ENCODE measurements around the gene SPTA1.

Gene SPTA1

DNA sequence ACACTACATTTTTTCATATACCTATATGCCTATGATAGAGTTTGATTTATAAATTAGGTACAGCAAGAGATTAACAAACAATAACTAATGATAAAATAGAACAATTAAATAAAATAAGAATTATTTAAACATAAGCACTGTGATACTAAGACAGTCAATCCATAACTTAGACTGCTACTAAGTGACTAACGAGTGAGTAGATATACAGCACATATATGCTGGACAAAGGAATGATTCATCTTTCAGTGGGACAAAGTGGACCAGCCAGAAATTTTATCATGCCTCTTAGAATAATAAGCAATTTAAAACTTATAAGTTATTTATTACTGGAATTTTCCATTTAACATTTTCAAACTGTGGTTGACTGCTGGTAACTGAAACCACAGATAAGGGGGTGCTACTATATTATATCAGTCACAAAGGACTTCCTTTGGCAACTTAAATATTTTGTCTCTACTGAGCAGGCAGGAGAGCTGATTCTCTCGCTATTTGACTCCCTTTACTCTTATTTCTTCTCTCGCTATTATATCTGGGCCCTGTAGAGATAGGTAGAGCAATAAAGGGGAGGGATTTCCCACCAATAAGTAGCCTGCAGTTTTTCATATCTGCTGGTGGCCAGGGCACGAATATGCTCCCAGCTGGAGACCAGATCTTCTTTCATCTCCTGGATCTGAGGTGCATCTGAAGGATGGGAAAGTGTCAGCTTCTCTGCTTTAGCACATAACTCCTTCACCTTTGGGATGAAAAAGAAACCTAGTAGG is 10.8 kb downstream of the SPTA1 start:
- H3K9me3 ChIP-seq (ENCODE audit: control insufficient read depth, insufficient read depth, low read length) = no peaks in the 10 kb centered on the region
- no peak overlapping the region for H3K4me2 ChIP-seq (ENCODE audit: low read length)
- H4K20me1 ChIP-seq (ENCODE audit: control insufficient read depth, insufficient read depth, low read depth, low read length) = no peaks in the 10 kb centered on the region
- no peaks in the 10 kb centered on the region for H3K9me2 ChIP-seq (replicated peaks; ENCODE audit: control insufficient read depth, low read length)
- no peaks in the 10 kb centered on the region for H3K79me2 ChIP-seq (ENCODE audit: control insufficient read depth, low read length)
- H3F3A ChIP-seq (ENCODE audit: control insufficient read depth, insufficient read depth) = no peaks in the 10 kb centered on the region
- H3K4me3 ChIP-seq (ENCODE audit: low read length) = no peak overlapping the region
- H3K36me3 ChIP-seq (ENCODE audit: control insufficient read depth, low read length) = no peaks in the 10 kb centered on the region
- no peaks in the 10 kb centered on the region for H3K27me3 ChIP-seq (ENCODE audit: control insufficient read depth, low read length)
- no peaks in the 10 kb centered on the region for H3K4me1 ChIP-seq (ENCODE audit: control insufficient read depth, low read length)
- H3K27ac ChIP-seq (ENCODE audit: low read depth, low read length) = no peak overlapping the region
- TF ChIP-seq, protein P1, sequence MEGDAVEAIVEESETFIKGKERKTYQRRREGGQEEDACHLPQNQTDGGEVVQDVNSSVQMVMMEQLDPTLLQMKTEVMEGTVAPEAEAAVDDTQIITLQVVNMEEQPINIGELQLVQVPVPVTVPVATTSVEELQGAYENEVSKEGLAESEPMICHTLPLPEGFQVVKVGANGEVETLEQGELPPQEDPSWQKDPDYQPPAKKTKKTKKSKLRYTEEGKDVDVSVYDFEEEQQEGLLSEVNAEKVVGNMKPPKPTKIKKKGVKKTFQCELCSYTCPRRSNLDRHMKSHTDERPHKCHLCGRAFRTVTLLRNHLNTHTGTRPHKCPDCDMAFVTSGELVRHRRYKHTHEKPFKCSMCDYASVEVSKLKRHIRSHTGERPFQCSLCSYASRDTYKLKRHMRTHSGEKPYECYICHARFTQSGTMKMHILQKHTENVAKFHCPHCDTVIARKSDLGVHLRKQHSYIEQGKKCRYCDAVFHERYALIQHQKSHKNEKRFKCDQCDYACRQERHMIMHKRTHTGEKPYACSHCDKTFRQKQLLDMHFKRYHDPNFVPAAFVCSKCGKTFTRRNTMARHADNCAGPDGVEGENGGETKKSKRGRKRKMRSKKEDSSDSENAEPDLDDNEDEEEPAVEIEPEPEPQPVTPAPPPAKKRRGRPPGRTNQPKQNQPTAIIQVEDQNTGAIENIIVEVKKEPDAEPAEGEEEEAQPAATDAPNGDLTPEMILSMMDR (IDR thresholded peaks at IDR 0.05; ENCODE audit: low read depth, low read length, poor library complexity, severe bottlenecking) = no peak
- TF ChIP-seq EZH2phosphoT487 (IDR thresholded peaks at IDR 0.05; ENCODE audit: borderline replicate concordance, low read length) = no peak

DNA sequence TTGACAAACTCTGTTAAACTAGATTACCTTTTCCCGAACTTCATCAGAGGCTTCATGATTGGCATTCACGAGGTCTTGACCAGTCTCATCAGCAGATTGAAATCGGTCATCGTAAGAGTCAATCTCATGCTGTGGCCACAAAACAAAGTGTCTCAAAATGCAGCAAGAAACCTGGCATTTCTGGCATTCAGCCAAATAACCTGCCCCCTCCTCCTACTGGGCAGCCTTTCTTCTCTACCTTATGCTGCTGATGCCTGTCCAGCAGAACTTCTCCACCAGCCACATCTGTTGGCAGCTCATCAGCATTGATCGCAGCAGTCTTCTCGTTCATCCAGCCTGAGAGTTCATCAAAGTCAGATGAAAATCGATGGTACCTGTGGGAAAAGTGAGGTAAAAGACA is 12.2 kb downstream of the SPTA1 start:
- TF ChIP-seq EZH2phosphoT487 (IDR thresholded peaks at IDR 0.05; ENCODE audit: borderline replicate concordance, low read length) = no peak
- TF ChIP-seq, protein P1 (IDR thresholded peaks at IDR 0.05; ENCODE audit: low read depth, low read length, poor library complexity, severe bottlenecking) = no peak

DNA sequence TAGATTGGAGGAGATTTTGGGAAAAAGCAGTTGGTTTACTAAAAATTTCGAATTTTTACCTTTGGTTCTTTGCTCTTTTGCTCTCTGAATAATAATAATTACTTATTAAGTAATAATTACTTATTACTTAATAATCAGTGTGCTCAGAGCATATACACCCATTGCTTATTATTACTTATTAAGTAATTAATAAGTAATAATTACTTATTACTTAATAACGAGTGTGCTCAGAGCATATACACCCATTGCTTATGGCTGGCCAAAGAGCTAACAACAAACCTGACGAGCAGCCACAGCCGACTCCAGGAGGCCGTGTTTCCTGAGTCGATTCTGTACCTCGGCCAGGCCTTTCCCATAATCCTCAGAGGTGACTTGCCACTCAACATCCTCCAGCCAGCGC is 20.5 kb downstream of the SPTA1 start:
- Histone ChIP-seq H3K9me3 (ENCODE audit: control insufficient read depth, insufficient read depth, low read length) (no peaks in the 10 kb centered on the region), H3K4me1 (ENCODE audit: control insufficient read depth, low read length) (no peaks in the 10 kb centered on the region), H3K9me2 (replicated peaks; ENCODE audit: control insufficient read depth, low read length) (no peaks in the 10 kb centered on the region), H3K4me3 (ENCODE audit: low read length) (no peak overlapping the region), H4K20me1 (ENCODE audit: control insufficient read depth, insufficient read depth, low read depth, low read length) (no peaks in the 10 kb centered on the region), H3K27me3 (ENCODE audit: control insufficient read depth, low read length) (0 out of 2 replicates have a peak, but pooled peaks cover 3% of the 10 kb centered on the region), H3F3A (ENCODE audit: control insufficient read depth, insufficient read depth) (no peaks in the 10 kb centered on the region), H3K79me2 (ENCODE audit: control insufficient read depth, low read length) (no peaks in the 10 kb centered on the region), H3K27ac (ENCODE audit: low read depth, low read length) (no peak overlapping the region), H3K36me3 (ENCODE audit: control insufficient read depth, low read length) (no peaks in the 10 kb centered on the region), H3K4me2 (ENCODE audit: low read length) (no peak overlapping the region)
- TF ChIP-seq, protein P1 (IDR thresholded peaks at IDR 0.05; ENCODE audit: low read depth, low read length, poor library complexity, severe bottlenecking) = no peak
- no peak for TF ChIP-seq EZH2phosphoT487 (IDR thresholded peaks at IDR 0.05; ENCODE audit: borderline replicate concordance, low read length)

More for the DNA sequence above, 12.2 kb downstream of the SPTA1 start:
- Histone ChIP-seq H3K79me2 (ENCODE audit: control insufficient read depth, low read length) (no peaks in the 10 kb centered on the region), H3K36me3 (ENCODE audit: control insufficient read depth, low read length) (no peaks in the 10 kb centered on the region), H3F3A (ENCODE audit: control insufficient read depth, insufficient read depth) (no peaks in the 10 kb centered on the region), H3K4me2 (ENCODE audit: low read length) (no peak overlapping the region), H3K27me3 (ENCODE audit: control insufficient read depth, low read length) (no peaks in the 10 kb centered on the region), H3K27ac (ENCODE audit: low read depth, low read length) (no peak overlapping the region), H3K9me3 (ENCODE audit: control insufficient read depth, insufficient read depth, low read length) (no peaks in the 10 kb centered on the region), H3K4me1 (ENCODE audit: control insufficient read depth, low read length) (no peaks in the 10 kb centered on the region), H4K20me1 (ENCODE audit: control insufficient read depth, insufficient read depth, low read depth, low read length) (no peaks in the 10 kb centered on the region), H3K4me3 (ENCODE audit: low read length) (no peak overlapping the region), H3K9me2 (replicated peaks; ENCODE audit: control insufficient read depth, low read length) (no peaks in the 10 kb centered on the region)
